Ovary (tissue), 9 donors: ENCODE data around the gene CSMD2. TPM values are rescaled to one million over a fixed set of nuclear protein-coding genes. Genes with fewer than 3 reads are reported as not detected.

Experiments
- DNase-seq, 5 donors: peaks; one replicate each; pipeline ENCODE4 v3.0.0-alpha.2; 2019 to 2020
- H3K27ac ChIP-seq, 2 donors: fragments of 200-600 bp; one replicate each; pipeline versions ENCODE4 v1.5.1 to v1.8.0; 2019 to 2022
- H3K27me3 ChIP-seq: fragments of 200-600 bp; one replicate; pipeline ENCODE4 v1.8.0; 2022
- H3K36me3 ChIP-seq: fragments of 200-600 bp; sonication (generic); one replicate; pipeline ENCODE4 v1.5.1; 2019
- H3K4me1 ChIP-seq: one replicate; pipeline ENCODE4 v1.8.1; 2013; ENCODE audit warnings: mild to moderate bottlenecking, moderate library complexity; ENCODE audit not compliant: insufficient read depth
- H3K4me3 ChIP-seq: fragments of 200-600 bp; sonication (generic); one replicate; pipeline ENCODE4 v1.5.1; 2017
- H3K9me3 ChIP-seq, 2 donors: fragments of 200-600 bp in 1 of 2; sonication (generic) in 1 of 2; one replicate each; pipeline versions ENCODE4 v1.5.1 to v1.8.1; 2013 to 2019; ENCODE audit warnings: mild to moderate bottlenecking in 1 of 2, moderate library complexity in 1 of 2
- EP300 ChIP-seq: sonication (generic); formaldehyde crosslinking; IDR thresholded peaks from one replicate; pipeline ENCODE4 v1.6.1; 2017; ENCODE audit warnings: antibody characterized with exemption
- POLR2A ChIP-seq: fragments of 450-650 bp; IDR thresholded peaks from one replicate; pipeline ENCODE4 v1.6.1; 2017; ENCODE audit warnings: antibody characterized with exemption, mild to moderate bottlenecking, moderate library complexity
- WGBS, 3 donors: extraction: QIAGEN DNeasy Blood & Tissue Kit in 1 of 3; methylation state at CpG; one replicate each; pipeline versions ENCODE4 v1.1.5 to v1.1.7; 2013 to 2017; 5-methylcytosine and 5-hydroxymethylcytosine counted together
- intact Hi-C, 4 donors: fragments of 100-400 bp; cut with DNase I; formaldehyde crosslinking; loops; one replicate each; pipeline versions ENCODE4 v1.11.0 to v1.15.1; 2022 to 2023
- polyA plus RNA-seq, 2 donors: library from polyadenylated mRNA; stranded (reverse); fragments of 200-250 nt in 1 of 2; fragments of 350-450 nt in 1 of 2; fragmentation: Illumina TruSeq in 1 of 2; extraction: RNeasy Lipid Tissue Mini Kit (QIAGEN cat#74804) in 1 of 2; gene quantifications; one replicate each; pipeline ENCODE4 v1.2.3, GENCODE V29; 2013 to 2014
- total RNA-seq, 7 donors: library from RNA; depleted of rRNA in 2 of 7; stranded (reverse); fragments of >200 nt in 2 of 7; fragmentation: NEBNext Ultra II Directional in 3 of 7; extraction: Animal tissue kit (Norgen Biotek cat#: 25700) in 3 of 7; gene quantifications; one replicate each; pipeline versions ENCODE4 v1.1.0 to v1.2.4, GENCODE V29; 2016 to 2023
- TF ChIP-seq, protein P1 (sequence below), 3 donors: fragments of 450-650 bp in 2 of 3; fragments of 200-600 bp in 1 of 3; IDR thresholded peaks; one replicate each; pipeline versions ENCODE4 v1.5.1 to v1.8.0; 2016 to 2022; ENCODE audit warnings: antibody characterized with exemption in 3 of 3, mild to moderate bottlenecking in 1 of 3
- donor health status: DM: no; HTN: no; CAD: no; lungs with moderate emphysema.
- donor health status: DM: no; HTN: no; CAD: no.
- donor health status: Bipolar disorder and iron deficiency.
- donor health status: DM: yes; HTN: yes; CAD: no.
- donor health status: DM: no; HTN: no; CAD: no.
- donor health status: DM: yes; HTN: yes; CAD: no.

The CSMD2 gene
- total and polyA plus RNA-seq, 9 donors: 0.04 to 1.6 (median 0.18) TPM; not detected in 3

- Histone ChIP-seq H3K4me1 (no peaks in the 10 kb centered on the region), H3K36me3 (no peaks in the 10 kb centered on the region), H3K9me3 (no peaks in the 10 kb centered on the region), H3K27ac (no peak overlapping the region), H3K4me3 (no peak overlapping the region), H3K27me3 (no peaks in the 10 kb centered on the region)
- 51 to 82% (median 68%) methylated on average over 10 of the region's 10 CpGs for WGBS, 3 donors
- TF ChIP-seq, protein P1, sequence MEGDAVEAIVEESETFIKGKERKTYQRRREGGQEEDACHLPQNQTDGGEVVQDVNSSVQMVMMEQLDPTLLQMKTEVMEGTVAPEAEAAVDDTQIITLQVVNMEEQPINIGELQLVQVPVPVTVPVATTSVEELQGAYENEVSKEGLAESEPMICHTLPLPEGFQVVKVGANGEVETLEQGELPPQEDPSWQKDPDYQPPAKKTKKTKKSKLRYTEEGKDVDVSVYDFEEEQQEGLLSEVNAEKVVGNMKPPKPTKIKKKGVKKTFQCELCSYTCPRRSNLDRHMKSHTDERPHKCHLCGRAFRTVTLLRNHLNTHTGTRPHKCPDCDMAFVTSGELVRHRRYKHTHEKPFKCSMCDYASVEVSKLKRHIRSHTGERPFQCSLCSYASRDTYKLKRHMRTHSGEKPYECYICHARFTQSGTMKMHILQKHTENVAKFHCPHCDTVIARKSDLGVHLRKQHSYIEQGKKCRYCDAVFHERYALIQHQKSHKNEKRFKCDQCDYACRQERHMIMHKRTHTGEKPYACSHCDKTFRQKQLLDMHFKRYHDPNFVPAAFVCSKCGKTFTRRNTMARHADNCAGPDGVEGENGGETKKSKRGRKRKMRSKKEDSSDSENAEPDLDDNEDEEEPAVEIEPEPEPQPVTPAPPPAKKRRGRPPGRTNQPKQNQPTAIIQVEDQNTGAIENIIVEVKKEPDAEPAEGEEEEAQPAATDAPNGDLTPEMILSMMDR (IDR thresholded peaks at IDR 0.05): no peak
- TF ChIP-seq POLR2A (no peak), EP300 (no peak)
- intact Hi-C loops: no loop called here
- no peak for DNase-seq
Measured at GRCh38 chr1:34013136-34013535, 151.9 kb downstream of the CSMD2 start.

- TF ChIP-seq, protein P1 (IDR thresholded peaks at IDR 0.05): no peak
- no peak for TF ChIP-seq EP300
- no peak for TF ChIP-seq POLR2A
- no peaks in the 10 kb centered on the region for H3K36me3 ChIP-seq
- no peak for DNase-seq
- no peaks in the 10 kb centered on the region for H3K27me3 ChIP-seq
- no peaks in the 10 kb centered on the region for H3K9me3 ChIP-seq
- H3K27ac ChIP-seq: no peak overlapping the region
- WGBS, 3 donors: 32 to 43% (median 35%) methylated on average over 5 of the region's 5 CpGs
- intact Hi-C loops: no loop called here
- H3K4me1 ChIP-seq: no peaks in the 10 kb centered on the region
- no peak overlapping the region for H3K4me3 ChIP-seq
Measured at GRCh38 chr1:34009340-34009985, 155.6 kb downstream of the CSMD2 start.

- H3K4me3 ChIP-seq: no peak overlapping the region
- intact Hi-C loops: no loop called here
- no peak for DNase-seq
- H3K9me3 ChIP-seq: no peaks in the 10 kb centered on the region
- no peaks in the 10 kb centered on the region for H3K36me3 ChIP-seq
- no peaks in the 10 kb centered on the region for H3K4me1 ChIP-seq
- H3K27ac ChIP-seq: no peak overlapping the region
- H3K27me3 ChIP-seq: no peaks in the 10 kb centered on the region
- TF ChIP-seq, protein P1 (IDR thresholded peaks at IDR 0.05): no peak
- TF ChIP-seq POLR2A: no peak
- no peak for TF ChIP-seq EP300
- 61 to 74% (median 64%) methylated on average over 2 of the region's 2 CpGs for WGBS, 3 donors
Measured at GRCh38 chr1:34007760-34008159, 157.3 kb downstream of the CSMD2 start.

DNA sequence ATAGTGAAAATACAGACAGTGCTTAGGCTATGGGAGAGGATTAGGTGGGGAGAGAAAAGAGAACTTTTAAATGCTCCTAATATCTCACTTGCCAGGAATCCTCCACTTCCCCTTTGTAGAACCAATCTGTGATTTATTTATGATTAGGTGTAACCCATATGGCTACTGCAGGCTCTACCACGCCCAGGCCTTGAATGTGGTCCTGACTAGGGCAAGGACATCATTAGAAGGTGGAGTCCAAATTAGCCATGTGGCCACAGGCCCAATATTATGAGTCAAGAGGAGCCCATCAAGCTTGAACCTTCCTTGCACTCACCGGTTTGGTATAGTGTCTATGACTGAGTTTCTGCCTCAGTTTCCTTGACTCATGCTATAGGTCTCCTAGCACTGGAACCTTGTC, 159.7 kb downstream of the CSMD2 start:
- no peaks in the 10 kb centered on the region for H3K9me3 ChIP-seq
- TF ChIP-seq EP300 (no peak), POLR2A (no peak)
- TF ChIP-seq, protein P1 (IDR thresholded peaks at IDR 0.05): no peak
- no peaks in the 10 kb centered on the region for H3K4me1 ChIP-seq
- intact Hi-C loops: no loop called here
- no peaks in the 10 kb centered on the region for H3K27me3 ChIP-seq
- H3K4me3 ChIP-seq: no peak overlapping the region
- H3K36me3 ChIP-seq: no peaks in the 10 kb centered on the region
- DNase-seq: no peak
- no peak overlapping the region for H3K27ac ChIP-seq
- 92 to 94% (median 93%) methylated on average over 2 of the region's 2 CpGs for WGBS, 3 donors
